GM12892 (cell line): ENCODE results near the gene EEF2K.

Experiments
- DNase-seq: peaks from one replicate; pipeline ENCODE4 v3.0.0; 2011; ENCODE audit not compliant: insufficient read length
- FAIRE-seq: peaks from 2 replicates; lab custom pipeline; 2011; peaks lifted over from hg19 to GRCh38; lab: Jason Lieb, UNC
- POLR2A ChIP-seq: IDR thresholded peaks from 2 replicates; pipeline ENCODE4 v1.6.1; 2011; ENCODE audit warnings: low read depth, low read length, control low read depth
- POLR2AphosphoS5 ChIP-seq: IDR thresholded peaks from 2 replicates; pipeline ENCODE4 v1.6.1; 2011; ENCODE audit warnings: low read depth, low read length, control low read depth
- TAF1 ChIP-seq: IDR thresholded peaks from 2 replicates; pipeline ENCODE4 v1.6.1; 2011; ENCODE audit warnings: low read depth, mild to moderate bottlenecking, control low read depth, low read length, borderline replicate concordance

Gene EEF2K

GRCh38 chr16:22181426-22181825 lies 24.7 kb upstream of the EEF2K start:
- DNase-seq = no peak
- FAIRE-seq = no peak
- no peak for TF ChIP-seq POLR2A
- TF ChIP-seq POLR2AphosphoS5 = no peak
- TF ChIP-seq TAF1 = no peak

DNA sequence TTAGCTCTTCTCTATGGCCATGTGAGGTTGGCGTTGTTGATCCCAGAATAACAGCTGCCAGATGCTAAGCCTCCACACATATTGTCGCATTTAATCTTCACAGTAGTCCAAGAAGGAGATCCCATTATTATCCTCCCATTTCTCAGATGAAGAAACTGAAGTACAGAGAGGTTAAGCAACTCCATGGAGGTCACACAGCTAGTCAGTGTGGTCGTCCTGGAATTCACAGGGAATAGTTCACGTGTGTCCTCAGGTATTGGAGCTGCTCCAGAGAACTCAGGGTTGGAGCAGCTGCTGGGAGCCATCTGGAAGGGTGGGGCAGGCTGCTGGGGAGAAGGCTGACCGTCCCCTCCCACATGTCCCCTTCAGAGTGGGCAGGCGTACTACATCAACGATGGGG lies 24.2 kb upstream of the EEF2K start:
- DNase-seq (no peak), FAIRE-seq (no peak)
- TF ChIP-seq TAF1 = no peak
- no peak for TF ChIP-seq POLR2AphosphoS5
- TF ChIP-seq POLR2A = no peak

- no peak for TF ChIP-seq TAF1
- no peak for TF ChIP-seq POLR2AphosphoS5
- no peak for TF ChIP-seq POLR2A
- no peak for DNase-seq
- no peak for FAIRE-seq
These were observed 22.7 kb upstream of the EEF2K start for GRCh38 chr16:22183335-22183734.

DNA sequence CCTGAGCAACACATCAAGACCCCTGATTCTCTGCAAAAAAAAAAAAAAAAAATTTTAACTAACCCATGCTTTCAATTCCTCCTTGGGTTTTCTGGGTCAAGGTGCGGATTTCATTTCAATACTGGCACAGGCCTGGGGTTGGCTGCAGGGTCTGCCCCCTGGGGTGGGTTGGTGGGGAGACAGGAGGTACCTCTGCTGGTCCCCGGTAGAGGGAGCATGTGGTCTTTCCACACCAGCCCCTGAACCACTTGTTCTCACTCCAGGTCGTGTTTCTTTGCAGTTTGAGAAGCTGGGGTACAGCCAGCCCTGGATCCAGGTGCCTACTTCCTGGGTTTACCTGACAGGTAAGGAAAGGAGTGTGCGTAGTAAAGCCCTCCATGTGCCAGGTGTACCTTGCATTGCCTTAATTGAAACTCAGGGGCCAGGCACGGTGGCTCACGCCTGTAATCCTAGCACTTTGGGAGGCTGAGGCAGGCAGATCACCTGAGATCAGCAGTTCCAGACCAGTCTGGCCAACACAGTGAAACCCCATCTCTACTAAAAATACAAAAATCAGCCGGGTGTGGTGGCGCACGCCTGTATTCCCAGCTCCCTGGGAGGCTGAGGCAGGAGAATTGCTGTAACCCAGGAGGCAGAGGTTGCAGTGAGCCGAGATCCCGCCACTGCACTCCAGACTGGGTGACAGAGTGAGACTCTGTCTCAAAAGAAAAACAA lies 22.0 kb upstream of the EEF2K start:
- no peak for DNase-seq
- no peak for FAIRE-seq

DNA sequence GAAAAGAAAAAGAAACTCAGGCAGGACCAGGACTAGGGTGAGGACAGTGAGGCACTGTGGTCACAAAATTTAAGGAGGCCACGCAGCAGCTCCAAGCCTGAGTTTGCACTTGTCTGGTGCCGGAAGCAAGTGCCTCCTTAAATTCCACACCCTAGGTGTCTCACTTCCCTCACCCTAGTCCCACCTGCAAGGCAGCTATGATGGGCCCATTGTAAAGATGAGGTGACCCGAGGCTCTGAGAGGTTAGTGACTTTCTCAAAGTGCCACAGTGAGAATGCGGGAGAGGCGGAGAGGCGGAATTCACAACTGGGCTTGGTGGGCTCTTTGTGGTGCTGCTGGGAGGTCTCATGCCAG lies 21.5 kb upstream of the EEF2K start:
- DNase-seq (no peak), FAIRE-seq (no peak)
- TF ChIP-seq POLR2AphosphoS5 = no peak
- TF ChIP-seq TAF1 = no peak
- no peak for TF ChIP-seq POLR2A

More for the DNA sequence above, 22.0 kb upstream of the EEF2K start:
- TF ChIP-seq POLR2AphosphoS5 (no peak), POLR2A (no peak), TAF1 (no peak)

GRCh38 chr16:22186517-22186916 lies 19.6 kb upstream of the EEF2K start:
- DNase-seq (no peak), FAIRE-seq (no peak)
- no peak for TF ChIP-seq POLR2AphosphoS5
- no peak for TF ChIP-seq TAF1
- no peak for TF ChIP-seq POLR2A

DNA sequence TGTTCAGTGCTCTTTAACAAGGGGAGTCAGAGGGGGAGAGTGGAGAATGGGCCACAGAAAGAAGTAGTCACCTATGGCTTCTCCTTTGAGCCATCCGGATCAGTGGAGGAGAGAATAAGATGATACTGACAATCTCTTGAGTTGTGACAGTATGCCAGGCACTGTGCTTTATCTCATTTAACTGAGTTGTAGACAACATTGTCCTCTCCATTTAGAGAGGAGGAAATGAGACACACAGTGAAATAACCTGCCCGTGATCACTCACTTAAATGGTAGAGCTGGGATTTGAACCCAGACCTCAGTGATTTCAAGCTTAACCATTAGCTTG lies 17.8 kb upstream of the EEF2K start:
- no peak for FAIRE-seq
- TF ChIP-seq TAF1 (no peak), POLR2A (no peak), POLR2AphosphoS5 (no peak)
- DNase-seq = no peak

GRCh38 chr16:22188595-22189442 lies 17.3 kb upstream of the EEF2K start:
- TF ChIP-seq POLR2A (no peak), POLR2AphosphoS5 (no peak)
- FAIRE-seq (peak; percentile 74), DNase-seq (no peak)

DNA sequence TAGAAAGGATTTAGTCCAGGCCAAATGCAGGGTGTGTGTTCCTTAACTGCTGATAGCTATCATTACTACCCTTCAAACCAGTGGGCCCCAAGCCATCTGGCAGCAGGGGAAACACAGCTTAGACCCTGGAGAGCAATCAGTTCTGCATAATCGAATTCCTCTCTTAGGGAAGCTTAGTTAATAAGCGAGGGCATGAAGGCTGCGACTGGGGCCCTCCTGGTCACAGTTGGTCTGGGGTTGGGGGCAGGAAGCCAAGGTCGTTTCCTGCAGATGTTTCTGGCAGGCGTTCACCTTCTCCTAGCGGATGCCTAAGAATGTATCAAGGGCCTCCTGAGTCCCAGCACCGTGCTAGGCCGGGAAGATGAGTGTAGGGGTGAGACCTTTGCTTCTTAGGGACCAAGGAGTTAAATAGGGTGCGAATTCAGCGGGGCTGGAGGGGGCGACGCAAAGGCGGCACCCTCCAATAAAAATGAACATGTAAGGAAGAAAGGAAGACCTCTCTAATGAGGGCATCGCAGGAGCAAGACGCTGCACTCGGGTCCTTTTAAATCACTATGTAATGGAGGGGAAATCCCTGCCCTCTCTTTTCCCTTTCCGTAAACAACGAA lies 16.5 kb upstream of the EEF2K start:
- peak; percentile 30 for FAIRE-seq
- DNase-seq = no peak

DNA sequence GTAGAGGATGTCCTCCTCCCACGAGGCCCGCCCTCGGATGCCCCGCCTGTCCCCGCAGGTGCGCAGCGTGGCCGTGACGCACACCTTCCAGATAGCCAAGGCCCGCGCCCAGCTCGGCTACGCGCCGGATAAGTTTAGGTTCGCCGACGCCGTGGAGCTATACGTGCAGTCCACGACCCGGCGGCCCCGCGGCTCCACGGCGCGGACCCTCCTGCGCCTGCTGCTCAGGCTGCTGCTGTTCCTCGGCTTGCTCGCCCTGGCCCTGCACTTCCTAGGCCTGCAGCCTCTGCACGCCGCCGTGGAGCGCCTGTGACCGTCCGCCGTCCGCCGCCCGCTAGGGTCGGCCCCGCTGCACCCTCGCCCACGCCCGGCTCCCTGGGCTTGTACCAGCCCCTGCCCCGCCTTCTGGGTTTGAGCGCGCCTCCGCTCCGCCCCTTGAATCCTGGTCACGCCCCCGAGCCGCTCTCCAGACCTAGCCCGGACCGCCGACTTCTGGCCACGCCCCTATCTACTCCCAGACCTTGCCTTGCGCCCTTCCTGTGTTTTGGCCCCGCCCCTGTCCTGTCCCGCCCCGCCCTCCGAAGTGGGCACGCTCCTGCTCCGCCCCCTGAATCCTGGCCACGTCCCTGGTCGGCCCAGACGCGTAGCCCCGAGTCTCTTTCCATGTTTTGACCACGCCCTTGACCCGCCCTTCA lies 15.8 kb upstream of the EEF2K start:
- DNase-seq (no peak), FAIRE-seq (no peak)
- no peak for TF ChIP-seq POLR2AphosphoS5
- TF ChIP-seq TAF1 = no peak
- peak; percentile 63; the same call in 1 of the 2 replicates for TF ChIP-seq POLR2A

More for the DNA sequence above, 16.5 kb upstream of the EEF2K start:
- TF ChIP-seq POLR2A (no peak), POLR2AphosphoS5 (no peak), TAF1 (no peak)

DNA sequence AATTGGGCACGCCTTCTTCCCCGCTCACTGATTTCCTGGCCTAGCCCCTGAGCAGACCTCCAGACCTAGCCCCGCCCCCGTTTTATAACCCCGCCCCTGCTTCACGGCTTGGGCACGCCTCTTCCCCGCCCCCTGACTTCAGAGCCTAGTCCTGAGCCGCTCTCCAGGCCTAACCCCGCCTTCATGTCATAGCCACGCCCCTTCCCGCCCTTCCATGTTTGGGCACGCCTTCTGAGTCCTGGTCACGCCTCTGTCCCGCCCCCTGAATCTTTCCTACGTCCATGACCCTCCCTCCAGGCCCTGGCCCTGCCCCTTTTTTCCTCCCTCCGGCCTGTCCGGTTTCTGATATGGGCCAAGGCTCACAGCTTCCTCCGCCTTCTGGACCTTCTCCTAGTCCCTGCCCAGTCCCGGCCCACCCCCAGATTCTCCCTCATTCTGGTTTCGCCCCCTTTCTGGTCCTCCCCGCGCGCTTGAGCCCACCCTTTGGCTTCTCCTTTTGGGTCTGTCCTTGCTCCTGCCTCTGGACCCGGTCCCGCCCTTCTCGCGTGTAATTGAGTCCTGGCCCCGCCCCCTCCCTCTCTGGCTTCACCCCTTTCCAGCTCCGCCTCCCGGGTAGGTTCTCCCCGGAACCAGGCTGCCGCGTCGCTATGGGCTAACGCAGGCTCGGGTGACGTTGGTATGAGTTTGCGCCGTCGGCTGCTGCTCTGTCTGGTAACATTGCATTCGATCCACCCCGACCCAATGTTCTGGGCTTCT lies 15.1 kb upstream of the EEF2K start:
- TF ChIP-seq POLR2A = peak; percentile 64; the same call in 1 of the 2 replicates
- TF ChIP-seq TAF1 = no peak
- TF ChIP-seq POLR2AphosphoS5 = no peak
- peak; percentile 96 for FAIRE-seq
- DNase-seq = peak; percentile 76
